Measurements from ENCODE around the gene CHCHD10.

CHCHD10 gene

GRCh38 chr22:23777776-23778576 lies 10.2 kb upstream of the CHCHD10 start:
- H3K4me3 ChIP-seq (ENCODE audit: low read length): no peak overlapping the region
- no peak for DNase-seq (ENCODE audit: low read depth)
- TF ChIP-seq, protein P1, sequence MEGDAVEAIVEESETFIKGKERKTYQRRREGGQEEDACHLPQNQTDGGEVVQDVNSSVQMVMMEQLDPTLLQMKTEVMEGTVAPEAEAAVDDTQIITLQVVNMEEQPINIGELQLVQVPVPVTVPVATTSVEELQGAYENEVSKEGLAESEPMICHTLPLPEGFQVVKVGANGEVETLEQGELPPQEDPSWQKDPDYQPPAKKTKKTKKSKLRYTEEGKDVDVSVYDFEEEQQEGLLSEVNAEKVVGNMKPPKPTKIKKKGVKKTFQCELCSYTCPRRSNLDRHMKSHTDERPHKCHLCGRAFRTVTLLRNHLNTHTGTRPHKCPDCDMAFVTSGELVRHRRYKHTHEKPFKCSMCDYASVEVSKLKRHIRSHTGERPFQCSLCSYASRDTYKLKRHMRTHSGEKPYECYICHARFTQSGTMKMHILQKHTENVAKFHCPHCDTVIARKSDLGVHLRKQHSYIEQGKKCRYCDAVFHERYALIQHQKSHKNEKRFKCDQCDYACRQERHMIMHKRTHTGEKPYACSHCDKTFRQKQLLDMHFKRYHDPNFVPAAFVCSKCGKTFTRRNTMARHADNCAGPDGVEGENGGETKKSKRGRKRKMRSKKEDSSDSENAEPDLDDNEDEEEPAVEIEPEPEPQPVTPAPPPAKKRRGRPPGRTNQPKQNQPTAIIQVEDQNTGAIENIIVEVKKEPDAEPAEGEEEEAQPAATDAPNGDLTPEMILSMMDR (conservative IDR thresholded peaks at IDR 0.05; ENCODE audit: low read length): no peak

DNA sequence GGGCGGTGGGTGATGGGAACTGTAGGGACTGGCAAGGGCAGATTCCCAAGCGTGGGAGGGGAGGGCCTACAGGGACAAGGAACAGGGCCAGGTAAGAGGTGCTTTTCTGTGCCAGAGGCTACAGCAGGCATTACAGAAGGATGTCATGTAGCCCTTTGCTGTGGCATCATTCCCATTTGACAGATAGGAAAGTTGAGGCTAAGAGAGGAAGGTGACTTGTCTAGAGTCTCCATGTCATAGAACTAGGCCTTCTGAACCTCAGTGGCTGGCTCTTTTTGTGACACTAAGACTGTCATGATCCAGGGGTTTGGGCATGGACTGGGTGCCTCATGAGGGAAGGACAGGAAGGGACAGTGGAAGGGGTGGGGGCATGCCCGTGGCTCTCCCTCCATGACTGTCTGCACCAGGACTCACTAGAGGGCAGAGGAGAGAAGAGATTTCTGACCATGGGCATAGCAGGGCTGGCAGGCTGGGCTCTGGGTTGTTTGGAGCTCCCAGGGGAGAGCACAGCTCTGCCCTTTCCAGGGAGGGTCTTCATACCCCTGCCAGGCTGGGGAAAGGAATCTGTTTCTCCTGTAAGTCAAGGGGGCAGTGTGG lies 8.1 kb upstream of the CHCHD10 start:
- TF ChIP-seq, protein P1 (conservative IDR thresholded peaks at IDR 0.05; ENCODE audit: low read length): no peak
- no peak overlapping the region for H3K4me3 ChIP-seq (ENCODE audit: low read length)
- DNase-seq (ENCODE audit: low read depth): no peak

DNA sequence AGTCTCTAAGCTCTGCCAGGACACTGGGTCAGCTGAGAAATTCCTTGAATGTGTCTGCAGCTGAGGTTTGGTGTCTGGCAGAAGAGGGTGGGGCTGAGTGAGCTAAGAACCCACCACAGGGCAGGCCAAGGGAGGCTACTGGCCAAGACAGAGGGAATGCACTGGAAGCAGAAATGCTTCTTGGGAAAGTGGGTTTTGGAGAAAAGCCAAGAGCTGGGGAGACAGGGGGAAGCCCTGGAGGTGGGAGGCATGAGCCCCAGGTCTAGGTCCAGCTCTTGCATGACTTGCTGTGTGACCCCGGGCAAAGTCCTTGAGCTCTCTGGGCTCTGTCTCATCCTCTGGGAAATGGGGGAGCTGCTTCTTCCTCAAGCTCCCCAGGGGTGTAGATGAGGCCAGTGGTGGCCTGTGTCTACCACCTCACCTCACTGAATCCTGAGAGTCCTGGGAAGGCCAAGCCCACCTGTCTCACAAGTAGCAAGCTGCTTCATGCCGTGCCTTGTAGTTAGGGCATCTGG lies 7.2 kb upstream of the CHCHD10 start:
- TF ChIP-seq, protein P1 (conservative IDR thresholded peaks at IDR 0.05; ENCODE audit: low read length): no peak
- no peak overlapping the region for H3K4me3 ChIP-seq (ENCODE audit: low read length)
- DNase-seq (ENCODE audit: low read depth): peak; percentile 77

- DNase-seq (ENCODE audit: low read depth): no peak
- H3K4me3 ChIP-seq (ENCODE audit: low read length): no peak overlapping the region
- TF ChIP-seq, protein P1 (conservative IDR thresholded peaks at IDR 0.05; ENCODE audit: low read length): no peak
These were observed 6.5 kb upstream of the CHCHD10 start for GRCh38 chr22:23774114-23774921.

GRCh38 chr22:23773483-23774113 lies 5.8 kb upstream of the CHCHD10 start:
- DNase-seq (ENCODE audit: low read depth): no peak
- TF ChIP-seq, protein P1 (conservative IDR thresholded peaks at IDR 0.05; ENCODE audit: low read length): no peak
- peak overlapping the region; percentile 55 for H3K4me3 ChIP-seq (ENCODE audit: low read length)

DNA sequence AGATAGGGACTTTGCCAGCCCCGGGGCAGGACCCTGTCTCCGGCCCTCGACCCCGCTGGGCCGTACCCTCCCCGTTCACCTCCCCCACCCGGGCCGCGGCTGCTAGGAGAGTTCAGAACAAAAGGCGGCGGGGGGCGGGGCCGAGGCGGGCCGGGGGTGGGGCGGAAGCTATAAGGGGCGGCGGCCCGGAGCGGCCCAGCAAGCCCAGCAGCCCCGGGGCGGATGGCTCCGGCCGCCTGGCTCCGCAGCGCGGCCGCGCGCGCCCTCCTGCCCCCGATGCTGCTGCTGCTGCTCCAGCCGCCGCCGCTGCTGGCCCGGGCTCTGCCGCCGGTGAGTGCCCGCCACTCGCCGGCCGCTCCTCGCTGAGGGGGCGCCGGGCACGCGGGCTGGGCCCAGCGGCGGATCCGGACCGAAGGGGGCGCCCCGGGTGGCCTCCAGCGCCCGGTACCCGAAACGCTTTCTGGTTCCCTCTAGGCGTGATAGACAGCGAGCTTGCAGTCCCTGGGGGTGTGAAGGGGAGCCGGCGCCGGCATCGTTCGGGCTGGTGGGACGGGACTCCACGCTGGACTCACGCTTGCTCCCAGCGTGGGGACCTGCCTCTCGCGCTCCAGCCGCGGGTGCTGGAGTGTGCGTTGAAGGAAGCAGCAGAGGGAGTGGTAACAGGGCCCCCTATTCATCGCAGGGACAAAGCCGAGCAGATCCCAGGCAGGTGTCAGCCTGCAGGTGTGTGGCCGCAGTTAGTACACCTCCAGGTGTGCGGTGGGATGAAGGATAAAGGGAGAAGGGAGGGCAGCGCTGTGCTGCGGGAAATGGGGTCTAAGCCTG lies 5.1 kb upstream of the CHCHD10 start, which contains the start of gene MMP11:
TSS of gene MMP11 (plus strand) at position 201 of the 825 bp plus-strand sequence. CDS start at position 223, 22 bp downstream.
- TF ChIP-seq, protein P1 (conservative IDR thresholded peaks at IDR 0.05; ENCODE audit: low read length): 0 out of 2 replicates have a peak, but pooled peaks have one; percentile 3
- peak; percentile 28 for DNase-seq (ENCODE audit: low read depth)
- peak within 1 kb of the TSS; percentile 55 for H3K4me3 ChIP-seq (ENCODE audit: low read length)
